ENCODE results near the gene DPEP2. TPM values are rescaled to one million over a fixed set of nuclear protein-coding genes. Genes with fewer than 3 reads are reported as not detected.

The DPEP2 gene
- total and polyA plus RNA-seq, 10 of the 15 experiments (the other 5 are each of a cell fraction or from before 2014, with no cell fraction given): 0.04 to 4.0 (median 2.1) TPM

GRCh38 chr16:67993207-67994039 is 5.9 kb downstream of the DPEP2 start (continued):
- no peak for TF ChIP-seq SUZ12 (IDR thresholded peaks at IDR 0.05; ENCODE audit: unreplicated experiment)
- no peak for TF ChIP-seq PAX8 (IDR thresholded peaks at IDR 0.05)
- no peak for TF ChIP-seq RBBP5 (conservative IDR thresholded peaks at IDR 0.05)
- TF ChIP-seq REST (IDR thresholded peaks at IDR 0.05; ENCODE audit: low read depth, low read length): no peak
- TF ChIP-seq HCFC1 (IDR thresholded peaks at IDR 0.05; ENCODE audit: low read length): no peak
- peak; percentile 81 for TF ChIP-seq YY1 (IDR thresholded peaks at IDR 0.05; ENCODE audit: low read depth, low read length)
- no peak for TF ChIP-seq FOS (IDR thresholded peaks at IDR 0.05; ENCODE audit: borderline replicate concordance, extremely low read depth, insufficient read length)
- peak; percentile 81; the same call in 1 of the 2 replicates for TF ChIP-seq ZNF592 (IDR thresholded peaks at IDR 0.05)
- no peak; the same call in 1 of the 2 replicates for TF ChIP-seq NKRF (conservative IDR thresholded peaks at IDR 0.05)
- TF ChIP-seq TARDBP (IDR thresholded peaks at IDR 0.05; ENCODE audit: borderline replicate concordance): no peak
- no peak for TF ChIP-seq EZH2 (IDR thresholded peaks at IDR 0.05; ENCODE audit: borderline replicate concordance, control insufficient read depth, low read depth, low read length)
- no peak for TF ChIP-seq KAT2A (conservative IDR thresholded peaks at IDR 0.05; ENCODE audit: control insufficient read depth, low read depth, low read length)
- 0 out of 2 replicates have a peak, but pooled peaks have one; percentile 12 for TF ChIP-seq RELB (IDR thresholded peaks at IDR 0.05; ENCODE audit: low read depth)
- TF ChIP-seq BCL11A (IDR thresholded peaks at IDR 0.05; ENCODE audit: low read depth, low read length): no peak
- TF ChIP-seq USF2 (IDR thresholded peaks at IDR 0.05; ENCODE audit: borderline replicate concordance, low read depth, low read length): no peak
- TF ChIP-seq BMI1 (IDR thresholded peaks at IDR 0.05; ENCODE audit: borderline replicate concordance): no peak

Measured in GM12878 (cell line).